Muscle layer of duodenum (tissue), 2 donors: Measurements from ENCODE around the gene AKAP12.
"Not testable (repeated sequence)": the region's sequence is repeated elsewhere in the genome, so short reads cannot be mapped to it uniquely, and the experiment has no call there.

Experiments
- H3K27ac ChIP-seq: one replicate; pipeline ENCODE4 v1.7.0; 2013; ENCODE audit warnings: mild to moderate bottlenecking, low read length
- H3K27me3 ChIP-seq: one replicate; pipeline ENCODE4 v1.7.0; 2013; ENCODE audit warnings: low read depth, mild to moderate bottlenecking, control low read depth, low read length
- H3K36me3 ChIP-seq, 2 donors: one replicate each; pipeline ENCODE4 v1.7.0; 2013; ENCODE audit warnings: low read length in 2 of 2, control low read depth in 1 of 2, mild to moderate bottlenecking in 1 of 2; ENCODE audit not compliant: insufficient read depth in 2 of 2, control insufficient read depth in 1 of 2
- H3K4me1 ChIP-seq, 2 donors: one replicate each; pipeline ENCODE4 v1.7.0; 2013; ENCODE audit warnings: low read length in 2 of 2, mild to moderate bottlenecking in 2 of 2, control low read depth in 1 of 2, moderate library complexity in 1 of 2; ENCODE audit not compliant: insufficient read depth in 2 of 2, control insufficient read depth in 1 of 2
- H3K4me3 ChIP-seq, 2 donors: one replicate each; pipeline ENCODE4 v1.7.0; 2013; ENCODE audit warnings: low read length in 2 of 2, low read depth in 1 of 2, mild to moderate bottlenecking in 1 of 2
- H3K9me3 ChIP-seq, 2 donors: one replicate each; pipeline ENCODE4 v1.7.0; 2013; ENCODE audit warnings: low read length in 2 of 2, control low read depth in 1 of 2, mild to moderate bottlenecking in 1 of 2; ENCODE audit not compliant: control insufficient read depth in 1 of 2
- donor health status: healthy.

Gene AKAP12

GRCh38 chr6:151300267-151300991 lies 60.7 kb downstream of the AKAP12 start:
- Histone ChIP-seq H3K36me3 (no peaks in the 10 kb centered on the region), H3K4me1 (peaks cover 6 to 34% of the 10 kb centered on the region in 2 donors), H3K27me3 (no peaks in the 10 kb centered on the region), H3K27ac (no peak overlapping the region), H3K4me3 (no peak overlapping the region), H3K9me3 (no peaks in the 10 kb centered on the region)

- Histone ChIP-seq H3K36me3 (peaks cover 0 to 4% of the 10 kb centered on the region in 2 donors), H3K27ac (no peak overlapping the region), H3K4me1 (peaks cover 6 to 33% of the 10 kb centered on the region in 2 donors), H3K4me3 (no peak overlapping the region), H3K9me3 (no peaks in the 10 kb centered on the region), H3K27me3 (no peaks in the 10 kb centered on the region)
Measured at GRCh38 chr6:151301547-151301946, 61.8 kb downstream of the AKAP12 start.

GRCh38 chr6:151303231-151303630 lies 63.5 kb downstream of the AKAP12 start:
- Histone ChIP-seq H3K4me3 (no peak overlapping the region), H3K27ac (no peak overlapping the region), H3K9me3 (no peaks in the 10 kb centered on the region), H3K36me3 (peaks cover 0 to 4% of the 10 kb centered on the region in 2 donors), H3K4me1 (peaks cover 6 to 34% of the 10 kb centered on the region in 2 donors), H3K27me3 (no peaks in the 10 kb centered on the region)

- Histone ChIP-seq H3K4me3 (no peak overlapping the region), H3K9me3 (no peaks in the 10 kb centered on the region), H3K27ac (no peak overlapping the region), H3K36me3 (peaks cover 0 to 4% of the 10 kb centered on the region in 2 donors), H3K4me1 (peaks cover 0 to 34% of the 10 kb centered on the region in 2 donors), H3K27me3 (no peaks in the 10 kb centered on the region)
Measured at GRCh38 chr6:151306269-151306783, 66.6 kb downstream of the AKAP12 start.

- H3K4me1 ChIP-seq = peaks cover 0 to 34% of the 10 kb centered on the region in 2 donors
- peaks cover 0 to 4% of the 10 kb centered on the region in 2 donors for H3K36me3 ChIP-seq
- no peaks in the 10 kb centered on the region for H3K9me3 ChIP-seq
- H3K4me3 ChIP-seq = no peak overlapping the region
- H3K27ac ChIP-seq = no peak overlapping the region
- H3K27me3 ChIP-seq = no peaks in the 10 kb centered on the region
Measured at GRCh38 chr6:151307501-151307900, 67.7 kb downstream of the AKAP12 start.

GRCh38 chr6:151309619-151310018 lies 69.9 kb downstream of the AKAP12 start:
- H3K9me3 ChIP-seq = no peaks in the 10 kb centered on the region
- H3K4me1 ChIP-seq = peaks cover 0 to 39% of the 10 kb centered on the region in 2 donors
- peaks cover 0 to 4% of the 10 kb centered on the region in 2 donors for H3K36me3 ChIP-seq
- no peak overlapping the region for H3K27ac ChIP-seq
- H3K27me3 ChIP-seq = no peaks in the 10 kb centered on the region
- H3K4me3 ChIP-seq = no peak overlapping the region

- Histone ChIP-seq H3K4me3 (no peak overlapping the region), H3K9me3 (no peaks in the 10 kb centered on the region), H3K27me3 (no peaks in the 10 kb centered on the region), H3K4me1 (peaks cover 0 to 35% of the 10 kb centered on the region in 2 donors), H3K27ac (no peak overlapping the region), H3K36me3 (peaks cover 0 to 4% of the 10 kb centered on the region in 2 donors)
Measured at GRCh38 chr6:151310279-151310678, 70.5 kb downstream of the AKAP12 start.

- no peaks in the 10 kb centered on the region for H3K27me3 ChIP-seq
- peaks cover 0 to 3% of the 10 kb centered on the region in 2 donors for H3K36me3 ChIP-seq
- H3K9me3 ChIP-seq = no peaks in the 10 kb centered on the region
- no peak overlapping the region for H3K4me3 ChIP-seq
- peaks cover 0 to 30% of the 10 kb centered on the region in 2 donors for H3K4me1 ChIP-seq
- no peak overlapping the region for H3K27ac ChIP-seq
Measured at GRCh38 chr6:151310852-151311767, 71.3 kb downstream of the AKAP12 start.

- Histone ChIP-seq H3K4me1 (peaks cover 6 to 33% of the 10 kb centered on the region in 2 donors), H3K9me3 (no peaks in the 10 kb centered on the region), H3K4me3 (no peak overlapping the region), H3K36me3 (no peaks in the 10 kb centered on the region), H3K27ac (no peak overlapping the region), H3K27me3 (no peaks in the 10 kb centered on the region)
Measured at GRCh38 chr6:151313066-151313491, 73.3 kb downstream of the AKAP12 start.

- peaks cover 6 to 12% of the 10 kb centered on the region in 2 donors for H3K4me1 ChIP-seq
- H3K9me3 ChIP-seq, H3K27ac ChIP-seq: not testable (repeated sequence)
Measured at GRCh38 chr6:151315661-151316060, 75.9 kb downstream of the AKAP12 start.

More at GRCh38 chr6:151315661-151316060, 75.9 kb downstream of the AKAP12 start:
- H3K4me3 ChIP-seq, H3K27me3 ChIP-seq, H3K36me3 ChIP-seq: not testable (repeated sequence)
